Mononuclear cell (primary cell): ENCODE data around the gene PAQR8. TPM values are rescaled to one million over a fixed set of nuclear protein-coding genes. Genes with fewer than 3 reads are reported as not detected.

Experiments used
- H3K27me3 ChIP-seq: 2 replicates; pipeline ENCODE4 v1.6.0; 2011; ENCODE audit warnings: low read length, control low read depth; ENCODE audit not compliant: insufficient read depth
- H3K4me1 ChIP-seq: 2 replicates; pipeline ENCODE4 v1.5.1; 2011; ENCODE audit warnings: mild to moderate bottlenecking, low read length, control low read depth; ENCODE audit not compliant: insufficient read depth
- H3K4me3 ChIP-seq: 2 replicates; pipeline ENCODE4 v1.5.1; 2011; ENCODE audit warnings: mild to moderate bottlenecking, low read length, moderate library complexity
- H3K9me3 ChIP-seq: 2 replicates; pipeline ENCODE4 v1.5.1; 2011; ENCODE audit warnings: low read depth, mild to moderate bottlenecking, control low read depth, low read length
- total RNA-seq: library from RNA; depleted of rRNA; stranded (reverse); fragments of >200 nt; gene quantifications from one replicate; pipeline ENCODE4 v1.2.3, GENCODE V29; 2012

Gene PAQR8
- total RNA-seq, 1 donor = 2.0 TPM

- no peaks in the 10 kb centered on the region for H3K27me3 ChIP-seq
- peaks cover 30% of the 10 kb centered on the region for H3K4me1 ChIP-seq
- no peaks in the 10 kb centered on the region for H3K9me3 ChIP-seq
- H3K4me3 ChIP-seq = peak overlapping the region; percentile 95
These were observed 684 bp downstream of the PAQR8 start for GRCh38 chr6:52362443-52363227.

GRCh38 chr6:52363228-52363867 lies 1.4 kb downstream of the PAQR8 start:
- peak overlapping the region; percentile 95 for H3K4me3 ChIP-seq
- H3K9me3 ChIP-seq = no peaks in the 10 kb centered on the region
- no peaks in the 10 kb centered on the region for H3K27me3 ChIP-seq
- peaks cover 30% of the 10 kb centered on the region for H3K4me1 ChIP-seq

- H3K4me1 ChIP-seq = peaks cover 30% of the 10 kb centered on the region
- H3K9me3 ChIP-seq = no peaks in the 10 kb centered on the region
- no peak overlapping the region for H3K4me3 ChIP-seq
- H3K27me3 ChIP-seq = no peaks in the 10 kb centered on the region
These were observed 2.7 kb downstream of the PAQR8 start for GRCh38 chr6:52364480-52365166.

GRCh38 chr6:52365317-52365716 lies 3.4 kb downstream of the PAQR8 start:
- peaks cover 30% of the 10 kb centered on the region for H3K4me1 ChIP-seq
- H3K4me3 ChIP-seq = no peak overlapping the region
- H3K9me3 ChIP-seq = no peaks in the 10 kb centered on the region
- no peaks in the 10 kb centered on the region for H3K27me3 ChIP-seq

GRCh38 chr6:52365866-52366540 lies 4.1 kb downstream of the PAQR8 start:
- Histone ChIP-seq H3K4me3 (no peak overlapping the region), H3K27me3 (no peaks in the 10 kb centered on the region), H3K4me1 (peaks cover 26% of the 10 kb centered on the region), H3K9me3 (no peaks in the 10 kb centered on the region)

GRCh38 chr6:52368002-52368401 lies 6.1 kb downstream of the PAQR8 start:
- Histone ChIP-seq H3K4me1 (peaks cover 19% of the 10 kb centered on the region), H3K9me3 (no peaks in the 10 kb centered on the region), H3K4me3 (no peak overlapping the region), H3K27me3 (no peaks in the 10 kb centered on the region)

GRCh38 chr6:52369234-52369633 lies 7.3 kb downstream of the PAQR8 start:
- Histone ChIP-seq H3K4me3 (no peak overlapping the region), H3K9me3 (no peaks in the 10 kb centered on the region), H3K27me3 (no peaks in the 10 kb centered on the region), H3K4me1 (peaks cover 9% of the 10 kb centered on the region)

- H3K4me1 ChIP-seq = peaks cover 26% of the 10 kb centered on the region
- H3K4me3 ChIP-seq = no peak overlapping the region
- no peaks in the 10 kb centered on the region for H3K9me3 ChIP-seq
- no peaks in the 10 kb centered on the region for H3K27me3 ChIP-seq
These were observed 9.8 kb downstream of the PAQR8 start for GRCh38 chr6:52371656-52372191.

GRCh38 chr6:52373151-52373690 lies 11.3 kb downstream of the PAQR8 start:
- Histone ChIP-seq H3K27me3 (no peaks in the 10 kb centered on the region), H3K4me1 (peaks cover 39% of the 10 kb centered on the region), H3K4me3 (no peak overlapping the region), H3K9me3 (no peaks in the 10 kb centered on the region)

- no peak overlapping the region for H3K4me3 ChIP-seq
- no peaks in the 10 kb centered on the region for H3K9me3 ChIP-seq
- H3K27me3 ChIP-seq = no peaks in the 10 kb centered on the region
- H3K4me1 ChIP-seq = peaks cover 43% of the 10 kb centered on the region
These were observed 12.3 kb downstream of the PAQR8 start for GRCh38 chr6:52374247-52374646.

- Histone ChIP-seq H3K27me3 (no peaks in the 10 kb centered on the region), H3K4me3 (no peak overlapping the region), H3K9me3 (no peaks in the 10 kb centered on the region), H3K4me1 (peaks cover 43% of the 10 kb centered on the region)
These were observed 14.0 kb downstream of the PAQR8 start for GRCh38 chr6:52375780-52376556.

- H3K27me3 ChIP-seq = no peaks in the 10 kb centered on the region
- no peak overlapping the region for H3K4me3 ChIP-seq
- peaks cover 45% of the 10 kb centered on the region for H3K4me1 ChIP-seq
- no peaks in the 10 kb centered on the region for H3K9me3 ChIP-seq
These were observed 14.8 kb downstream of the PAQR8 start for GRCh38 chr6:52376763-52377162.

- H3K4me1 ChIP-seq = peaks cover 43% of the 10 kb centered on the region
- H3K4me3 ChIP-seq = no peak overlapping the region
- H3K9me3 ChIP-seq = no peaks in the 10 kb centered on the region
These were observed 15.7 kb downstream of the PAQR8 start for GRCh38 chr6:52377538-52378221.

More at GRCh38 chr6:52377538-52378221, 15.7 kb downstream of the PAQR8 start:
- no peaks in the 10 kb centered on the region for H3K27me3 ChIP-seq
